OCI-LY3 (cell line): ENCODE data around the gene C16orf92.

ENCODE experiments used
- H2AFZ ChIP-seq: fragments of 200-600, 300-600 bp; shearing (Covaris generic); 2 replicates; pipeline ENCODE4 v1.6.0; 2014; ENCODE audit warnings: antibody characterized with exemption, low read depth, low read length
- H3K27ac ChIP-seq: fragments of 200-600, 300-600 bp; sonication (generic); 2 replicates; pipeline ENCODE4 v1.5.1; 2014; ENCODE audit warnings: mild to moderate bottlenecking, low read length, moderate library complexity, mixed read lengths
- H3K27me3 ChIP-seq: fragments of 200-600, 300-600 bp; sonication (generic); 2 replicates; pipeline ENCODE4 v1.6.1; 2014; ENCODE audit warnings: low read depth, low read length, mixed read lengths
- H3K36me3 ChIP-seq: fragments of 200-600, 300-600 bp; sonication (generic); replicated peaks from 2 replicates; pipeline ENCODE3; 2014; ENCODE audit warnings: low read depth, low read length, mixed read lengths
- H3K4me1 ChIP-seq: fragments of 300-600, 200-600 bp; sonication (generic); 2 replicates; pipeline ENCODE4 v1.6.1; 2014; ENCODE audit warnings: low read length, mixed read lengths
- H3K4me2 ChIP-seq: fragments of 200-600, 300-600 bp; sonication (generic); 2 replicates; pipeline ENCODE4 v1.6.1; 2014; ENCODE audit warnings: low read length, mixed read lengths
- H3K4me3 ChIP-seq: fragments of 300-600, 200-600 bp; sonication (generic); 2 replicates; pipeline ENCODE4 v1.5.1; 2014; ENCODE audit warnings: antibody characterized with exemption, mild to moderate bottlenecking, low read length, moderate library complexity
- H3K79me2 ChIP-seq: fragments of 300-600, 200-600 bp; shearing (Covaris generic); 2 replicates; pipeline ENCODE4 v1.6.1; 2014; ENCODE audit warnings: mild to moderate bottlenecking, low read length, mixed read lengths
- H3K9ac ChIP-seq: fragments of 300-600, 200-600 bp; shearing (Covaris generic); 2 replicates; pipeline ENCODE4 v1.6.0; 2014; ENCODE audit warnings: mild to moderate bottlenecking, low read length, moderate library complexity
- H3K9me3 ChIP-seq: fragments of 200-600, 300-600 bp; shearing (Covaris generic); 2 replicates; pipeline ENCODE4 v1.6.1; 2014; ENCODE audit warnings: low read length, mixed read lengths; ENCODE audit not compliant: insufficient read depth
- H4K20me1 ChIP-seq: fragments of 200-600, 300-600 bp; sonication (generic); 2 replicates; pipeline ENCODE4 v1.6.1; 2016; ENCODE audit warnings: low read length, mixed read lengths; ENCODE audit not compliant: insufficient read depth
- CTCF ChIP-seq: fragments of 200-600, 300-600 bp; sonication (generic); IDR thresholded peaks from 2 replicates; pipeline ENCODE4 v1.5.1; 2014; ENCODE audit warnings: antibody characterized with exemption, low read length, low read depth
- EZH2phosphoT487 ChIP-seq: fragments of 200-600 bp; shearing (Covaris generic); IDR thresholded peaks from 2 replicates; pipeline ENCODE4 v1.6.1; 2018; ENCODE audit warnings: antibody characterized with exemption, mixed run types, low read depth

The C16orf92 gene

DNA sequence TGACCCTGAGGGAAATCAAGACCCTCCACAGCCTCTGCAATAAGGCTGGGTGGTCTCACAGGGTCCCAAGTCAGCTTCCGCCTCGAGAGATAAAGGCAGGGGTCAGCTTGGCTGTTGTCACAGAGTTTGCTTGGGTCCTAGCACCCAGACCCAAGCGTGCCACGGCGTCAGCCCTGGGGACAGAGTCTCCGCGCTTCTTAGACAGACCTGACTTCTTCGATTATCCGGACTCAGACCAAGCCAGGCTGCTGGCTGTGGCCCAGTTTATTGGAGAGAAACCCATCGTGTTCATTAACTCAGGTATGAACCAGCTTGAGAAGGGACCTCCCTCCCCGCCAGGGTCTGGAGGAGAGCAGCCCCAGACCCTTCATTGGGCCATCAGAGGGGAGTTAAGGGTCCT, 588 bp downstream of the C16orf92 start:
- Histone ChIP-seq H3K36me3 (no peaks in the 10 kb centered on the region), H3K4me2 (no peak overlapping the region), H3K9me3 (no peaks in the 10 kb centered on the region), H3K79me2 (no peaks in the 10 kb centered on the region), H4K20me1 (no peaks in the 10 kb centered on the region), H2AFZ (no peak overlapping the region), H3K27me3 (peaks cover 19% of the 10 kb centered on the region; the same call in 1 of the 2 replicates), H3K4me1 (peaks cover 9% of the 10 kb centered on the region), H3K9ac (no peak overlapping the region), H3K4me3 (no peak overlapping the region), H3K27ac (no peak overlapping the region)
- TF ChIP-seq EZH2phosphoT487 (no peak), CTCF (no peak)

GRCh38 chr16:30024451-30024850, 1.5 kb downstream of the C16orf92 start:
- Histone ChIP-seq H3K27me3 (peaks cover 19% of the 10 kb centered on the region; the same call in 1 of the 2 replicates), H3K79me2 (no peaks in the 10 kb centered on the region), H2AFZ (no peak overlapping the region), H4K20me1 (no peaks in the 10 kb centered on the region), H3K4me3 (no peak overlapping the region), H3K36me3 (no peaks in the 10 kb centered on the region), H3K4me1 (peaks cover 9% of the 10 kb centered on the region), H3K4me2 (no peak overlapping the region), H3K9ac (no peak overlapping the region), H3K27ac (no peak overlapping the region), H3K9me3 (no peaks in the 10 kb centered on the region)
- TF ChIP-seq EZH2phosphoT487 (no peak), CTCF (no peak)

GRCh38 chr16:30025156-30025555, 2.2 kb downstream of the C16orf92 start:
- H3K4me1 ChIP-seq = peaks cover 9% of the 10 kb centered on the region

GRCh38 chr16:30025574-30025973, 2.6 kb downstream of the C16orf92 start:
- H3K27me3 ChIP-seq = peaks cover 19% of the 10 kb centered on the region; the same call in 1 of the 2 replicates

More at GRCh38 chr16:30025156-30025555, 2.2 kb downstream of the C16orf92 start:
- no peak overlapping the region for H3K27ac ChIP-seq
- no peaks in the 10 kb centered on the region for H3K79me2 ChIP-seq
- H3K4me3 ChIP-seq = no peak overlapping the region
- peaks cover 19% of the 10 kb centered on the region; the same call in 1 of the 2 replicates for H3K27me3 ChIP-seq
- no peak overlapping the region for H2AFZ ChIP-seq
- H4K20me1 ChIP-seq = no peaks in the 10 kb centered on the region
- no peaks in the 10 kb centered on the region for H3K9me3 ChIP-seq
- H3K9ac ChIP-seq = no peak overlapping the region
- no peak overlapping the region for H3K4me2 ChIP-seq
- TF ChIP-seq EZH2phosphoT487 (no peak), CTCF (no peak)
- no peaks in the 10 kb centered on the region for H3K36me3 ChIP-seq

More at GRCh38 chr16:30025574-30025973, 2.6 kb downstream of the C16orf92 start:
- Histone ChIP-seq H3K9ac (no peak overlapping the region), H3K4me2 (no peak overlapping the region; the same call in 1 of the 2 replicates), H2AFZ (no peak overlapping the region), H3K27ac (no peak overlapping the region), H3K36me3 (no peaks in the 10 kb centered on the region), H3K4me3 (no peak overlapping the region), H4K20me1 (no peaks in the 10 kb centered on the region), H3K79me2 (no peaks in the 10 kb centered on the region), H3K9me3 (no peaks in the 10 kb centered on the region), H3K4me1 (peaks cover 9% of the 10 kb centered on the region)
- no peak for TF ChIP-seq EZH2phosphoT487
- TF ChIP-seq CTCF = no peak
